Hepatic stellate cell (primary cell): ENCODE results near the gene TIGD4.

Experiments
- DNase-seq: peaks from one replicate; pipeline ENCODE4 v3.0.0; 2011; ENCODE audit warnings: low spot score

TIGD4 gene

GRCh38 chr4:152719801-152720556 lies 59.6 kb downstream of the TIGD4 start:
- DNase-seq: no peak
